ENCODE data around the gene PLCB4.

Gene PLCB4

GRCh38 chr20:9413001-9413400 lies 344.1 kb downstream of the PLCB4 start:
- no peak for DNase-seq

GRCh38 chr20:9415426-9415825 lies 346.5 kb downstream of the PLCB4 start:
- no peak for DNase-seq

GRCh38 chr20:9416421-9416820 lies 347.5 kb downstream of the PLCB4 start:
- DNase-seq, result no peak

- DNase-seq, result no peak
These were observed 348.8 kb downstream of the PLCB4 start for GRCh38 chr20:9417665-9418064.

GRCh38 chr20:9422321-9423057 lies 353.6 kb downstream of the PLCB4 start:
- DNase-seq, result no peak

GRCh38 chr20:9424551-9424950 lies 355.7 kb downstream of the PLCB4 start:
- no peak for DNase-seq

- no peak for DNase-seq
These were observed 358.8 kb downstream of the PLCB4 start for GRCh38 chr20:9427430-9428291.

GRCh38 chr20:9428292-9428607 lies 359.4 kb downstream of the PLCB4 start:
- no peak for DNase-seq

GRCh38 chr20:9439806-9440205 lies 370.9 kb downstream of the PLCB4 start:
- DNase-seq, result no peak

- no peak for DNase-seq
These were observed 372.0 kb downstream of the PLCB4 start for GRCh38 chr20:9440892-9441291.

GRCh38 chr20:9441948-9442347 lies 373.1 kb downstream of the PLCB4 start:
- no peak for DNase-seq

- no peak for DNase-seq
These were observed 374.0 kb downstream of the PLCB4 start for GRCh38 chr20:9442858-9443257.

- DNase-seq, result no peak
These were observed 376.0 kb downstream of the PLCB4 start for GRCh38 chr20:9444921-9445320.

GRCh38 chr20:9447182-9447581 lies 378.3 kb downstream of the PLCB4 start:
- no peak for DNase-seq

GRCh38 chr20:9453201-9453600 lies 384.3 kb downstream of the PLCB4 start:
- no peak for DNase-seq

GRCh38 chr20:9454791-9455190 lies 385.9 kb downstream of the PLCB4 start:
- DNase-seq, result no peak

GRCh38 chr20:9457136-9457535 lies 388.2 kb downstream of the PLCB4 start:
- DNase-seq, result peak; percentile 49 to 50

- peak; percentile 45 to 47 for DNase-seq
These were observed 389.4 kb downstream of the PLCB4 start for GRCh38 chr20:9458138-9458796.

- DNase-seq, result no peak
These were observed 391.6 kb downstream of the PLCB4 start for GRCh38 chr20:9460518-9460917.

GRCh38 chr20:9467995-9468394 lies 399.1 kb downstream of the PLCB4 start:
- DNase-seq, result peak; percentile 11 to 20

- no peak for DNase-seq
These were observed 406.0 kb downstream of the PLCB4 start for GRCh38 chr20:9474835-9475415.

GRCh38 chr20:9475456-9475855 lies 406.6 kb downstream of the PLCB4 start:
- no peak for DNase-seq

- DNase-seq, result no peak
These were observed 407.3 kb downstream of the PLCB4 start for GRCh38 chr20:9476174-9476573.

Measured in AML-193 (cell line).